Central memory CD8-positive, alpha-beta T cell (primary cell): Measurements from ENCODE around the gene TNRC18.

Experiments used
- ATAC-seq: fragments of 150-1000 bp; cut with Tn5 transposase; replicated peaks from 2 replicates; pipeline ENCODE4 v1.10.0; 2022; ENCODE audit warnings: mild to moderate bottlenecking, moderate FRiP score, moderate number of reproducible peaks; ENCODE audit not compliant: poor library complexity, severe bottlenecking; ENCODE audit errors: extremely low read depth
- DNase-seq, 2 donors: peaks; one replicate each; pipeline ENCODE4 v3.0.0; 2021; ENCODE audit warnings: low spot score in 2 of 2
- H3K27ac Mint-ChIP-seq: one replicate; pipeline ENCODE4 v1.8.0; 2022; ENCODE audit warnings: low read depth, mild to moderate bottlenecking, moderate library complexity, mixed read lengths
- H3K27me3 Mint-ChIP-seq: one replicate; pipeline ENCODE4 v1.8.0; 2022; ENCODE audit warnings: mixed read lengths
- H3K36me3 Mint-ChIP-seq: one replicate; pipeline ENCODE4 v1.8.0; 2022; ENCODE audit warnings: mild to moderate bottlenecking, moderate library complexity, mixed read lengths; ENCODE audit not compliant: insufficient read depth
- H3K4me1 Mint-ChIP-seq: one replicate; pipeline ENCODE4 v1.8.0; 2022; ENCODE audit warnings: mixed read lengths
- H3K4me3 Mint-ChIP-seq: one replicate; pipeline ENCODE4 v1.8.0; 2022; ENCODE audit warnings: mild to moderate bottlenecking, moderate library complexity, mixed read lengths
- H3K9me3 Mint-ChIP-seq: one replicate; pipeline ENCODE4 v1.8.0; 2022; ENCODE audit warnings: mixed read lengths

The TNRC18 gene

DNA sequence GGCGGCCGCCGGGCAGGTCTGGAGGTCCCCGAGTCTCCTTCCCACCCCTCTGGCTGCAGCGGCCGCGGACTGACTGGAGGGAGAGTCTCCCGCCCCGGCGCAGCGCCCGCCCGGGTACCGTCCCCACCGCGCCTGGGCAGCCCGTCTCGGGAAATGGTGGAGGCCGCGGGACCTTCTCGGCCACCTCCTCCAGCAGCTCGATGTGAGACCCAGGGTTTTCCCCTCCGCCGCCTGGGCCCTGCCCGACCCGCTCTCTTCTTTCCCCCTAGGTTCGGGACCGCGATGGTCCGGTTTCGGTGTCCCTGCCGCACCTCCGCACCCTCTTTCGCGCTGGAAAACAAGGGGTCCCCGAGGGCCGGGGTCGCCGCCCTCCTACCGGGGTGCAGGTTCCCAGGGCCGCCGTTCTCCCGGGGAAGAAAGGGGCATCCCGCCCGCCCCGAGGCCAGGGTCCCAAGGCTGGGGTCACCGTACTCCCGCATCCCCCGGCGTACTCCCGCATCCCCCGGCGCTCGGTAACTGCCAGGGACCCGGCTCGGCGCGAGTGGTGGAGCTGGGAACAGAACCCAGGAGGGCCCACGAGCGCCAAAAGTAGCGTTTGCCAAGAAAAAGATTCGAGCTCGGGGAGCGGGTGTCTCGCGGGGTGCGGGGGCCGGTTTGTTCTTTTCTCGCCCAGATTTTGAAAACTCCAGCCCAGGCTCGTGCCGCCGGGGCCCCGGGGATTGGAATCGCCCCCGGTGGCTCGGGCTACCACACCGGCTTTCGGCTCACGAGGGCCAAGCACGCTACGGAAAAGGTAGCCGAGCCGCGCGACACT, 3.4 kb downstream of the TNRC18 start:
- peak overlapping the region; percentile 75 for H3K4me3 Mint-ChIP-seq
- peaks cover 71% of the 10 kb centered on the region for H3K27me3 Mint-ChIP-seq
- no peak overlapping the region for H3K27ac Mint-ChIP-seq
- H3K9me3 Mint-ChIP-seq: no peaks in the 10 kb centered on the region
- DNase-seq (no peak), ATAC-seq (no peak)
- peaks cover 16% of the 10 kb centered on the region for H3K36me3 Mint-ChIP-seq
- peaks cover 43% of the 10 kb centered on the region for H3K4me1 Mint-ChIP-seq

DNA sequence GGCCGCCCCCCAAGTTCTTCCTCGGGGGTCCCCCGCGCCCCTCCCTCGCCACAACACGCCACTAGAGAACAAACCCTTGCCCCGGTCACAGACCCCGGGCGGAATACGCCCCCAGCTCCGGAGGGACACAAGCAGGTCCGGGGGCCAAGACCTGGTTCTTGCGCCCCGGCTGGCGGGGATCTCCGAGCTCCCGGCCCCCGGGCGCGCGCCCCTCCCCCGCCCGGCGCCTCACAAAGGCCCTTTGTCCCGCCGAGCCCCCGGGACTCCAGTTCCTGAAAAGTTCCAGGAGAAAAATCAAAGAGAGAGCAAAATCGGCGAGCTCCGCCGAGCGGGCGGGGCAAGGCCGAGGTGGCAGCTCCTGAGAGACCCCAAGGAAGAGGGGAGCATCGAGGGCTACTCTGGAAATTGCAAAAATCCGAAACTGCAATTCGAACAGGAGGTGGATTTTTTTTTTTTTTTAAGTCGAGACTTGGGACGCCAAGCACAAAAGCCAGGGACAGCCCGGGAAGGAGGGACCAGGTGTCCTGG, 4.0 kb downstream of the TNRC18 start:
- Mint-ChIP-seq H3K9me3 (no peaks in the 10 kb centered on the region), H3K4me1 (peaks cover 38% of the 10 kb centered on the region), H3K27me3 (peaks cover 71% of the 10 kb centered on the region), H3K27ac (no peak overlapping the region), H3K36me3 (peaks cover 14% of the 10 kb centered on the region), H3K4me3 (peak overlapping the region; percentile 75)
- ATAC-seq (no peak), DNase-seq (no peak)

DNA sequence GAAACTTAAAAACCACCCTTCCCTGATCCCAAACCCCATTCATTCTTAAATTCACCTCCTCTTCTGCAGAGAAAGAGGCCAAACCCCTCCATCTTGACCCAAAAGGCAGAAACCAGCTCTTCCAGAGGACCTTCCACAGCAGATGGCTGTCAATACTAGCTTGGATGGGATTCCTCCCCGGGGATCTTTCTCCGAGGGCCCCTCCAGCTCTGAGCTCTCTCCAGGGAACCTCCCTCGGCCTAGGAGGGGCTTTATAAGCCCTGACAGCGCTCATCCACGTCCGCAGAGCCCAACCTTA, 5.4 kb downstream of the TNRC18 start:
- Mint-ChIP-seq H3K9me3 (no peaks in the 10 kb centered on the region), H3K27ac (no peak overlapping the region), H3K27me3 (peaks cover 68% of the 10 kb centered on the region), H3K36me3 (peaks cover 9% of the 10 kb centered on the region), H3K4me1 (peaks cover 36% of the 10 kb centered on the region), H3K4me3 (peak overlapping the region; percentile 75)
- no peak for ATAC-seq
- no peak for DNase-seq

DNA sequence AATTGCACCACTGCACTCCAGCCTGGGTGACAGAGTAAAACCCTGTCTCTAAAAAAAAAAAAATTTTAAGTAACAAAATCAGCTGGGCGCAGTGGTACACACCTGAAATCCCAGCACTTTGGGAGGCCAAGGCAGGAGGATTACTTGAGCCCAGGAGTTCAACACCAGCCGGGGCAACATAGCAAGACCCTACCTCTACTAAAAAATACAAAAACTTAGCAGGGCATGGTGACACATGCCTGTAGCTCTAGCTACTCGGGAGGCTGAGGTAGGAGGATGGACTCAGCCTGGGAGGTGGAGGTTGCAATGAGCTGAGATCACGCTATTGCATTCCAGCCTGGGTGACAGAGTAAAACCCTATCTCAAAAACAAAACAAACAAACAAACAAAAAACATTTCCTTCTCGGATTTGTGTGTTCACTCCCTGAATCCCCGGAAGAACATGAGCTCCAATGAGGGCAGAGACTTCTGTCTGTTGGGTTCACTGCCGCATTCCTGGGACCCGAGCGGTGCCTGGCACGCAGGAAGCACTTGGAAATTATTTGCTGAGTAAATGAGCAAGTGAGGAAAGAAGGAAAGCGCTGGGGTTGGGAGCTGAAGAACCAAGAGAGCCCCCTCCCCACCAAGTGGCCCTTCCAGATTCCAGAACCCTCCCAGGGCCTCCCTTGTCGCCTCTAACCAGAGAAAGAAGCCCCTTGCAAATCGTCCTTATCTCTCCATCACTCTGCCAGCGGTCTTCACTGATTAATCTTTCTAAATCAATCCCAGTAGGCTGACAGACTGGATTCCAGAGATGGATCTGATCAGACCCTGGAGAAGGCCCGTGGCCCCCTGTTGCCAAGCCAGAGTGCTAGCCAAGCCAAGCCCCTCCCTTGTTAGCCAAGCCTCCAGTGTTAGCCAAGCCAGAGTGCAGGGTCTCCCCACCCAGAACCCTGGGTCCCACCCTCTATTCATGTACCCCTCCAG, 6.2 kb downstream of the TNRC18 start:
- Mint-ChIP-seq H3K4me1 (peaks cover 32% of the 10 kb centered on the region), H3K4me3 (no peak overlapping the region), H3K27ac (no peak overlapping the region), H3K9me3 (no peaks in the 10 kb centered on the region), H3K36me3 (peaks cover 9% of the 10 kb centered on the region), H3K27me3 (peaks cover 62% of the 10 kb centered on the region)
- ATAC-seq (no peak), DNase-seq (no peak)

DNA sequence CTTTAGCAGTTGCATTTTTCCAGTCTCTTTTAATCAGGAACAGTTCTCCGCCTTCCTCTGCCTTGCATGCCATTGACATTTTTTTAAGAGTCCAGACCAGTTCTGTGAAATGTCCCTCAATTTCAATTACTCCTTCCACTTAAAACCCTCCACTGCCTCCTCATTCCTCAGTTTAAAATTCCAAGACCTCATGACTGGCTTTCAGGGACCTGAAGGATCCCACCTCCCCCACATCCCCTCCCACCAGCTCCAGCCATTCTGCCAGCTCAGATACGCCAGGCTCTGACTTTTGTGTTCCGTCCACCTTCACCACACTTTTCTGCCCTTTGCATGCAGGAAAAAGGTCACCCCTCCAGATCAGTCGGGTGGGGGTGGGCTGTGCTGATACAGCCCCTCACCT, 8.7 kb downstream of the TNRC18 start:
- no peak for DNase-seq
- Mint-ChIP-seq H3K27ac (no peak overlapping the region), H3K36me3 (peaks cover 8% of the 10 kb centered on the region), H3K9me3 (no peaks in the 10 kb centered on the region), H3K4me1 (peaks cover 25% of the 10 kb centered on the region), H3K27me3 (peaks cover 47% of the 10 kb centered on the region), H3K4me3 (no peak overlapping the region)
- no peak for ATAC-seq

DNA sequence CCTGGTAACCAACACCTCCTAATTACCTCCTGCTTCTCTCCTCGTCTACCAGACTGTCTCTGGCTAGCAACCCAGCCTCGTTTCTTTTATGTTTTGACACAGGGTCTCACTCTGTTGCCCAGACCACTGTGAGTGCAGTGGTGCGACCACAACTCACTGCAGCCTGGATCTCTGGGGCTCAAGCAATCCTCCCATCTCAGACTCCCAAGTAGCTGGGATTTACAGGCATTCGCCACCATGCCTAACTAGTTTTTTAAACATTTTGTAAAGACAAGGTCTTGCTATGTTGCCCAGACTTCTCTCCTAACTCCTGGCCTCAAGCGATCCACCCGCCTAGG, 10.2 kb downstream of the TNRC18 start:
- no peak for ATAC-seq
- H3K4me3 Mint-ChIP-seq: no peak overlapping the region

DNA sequence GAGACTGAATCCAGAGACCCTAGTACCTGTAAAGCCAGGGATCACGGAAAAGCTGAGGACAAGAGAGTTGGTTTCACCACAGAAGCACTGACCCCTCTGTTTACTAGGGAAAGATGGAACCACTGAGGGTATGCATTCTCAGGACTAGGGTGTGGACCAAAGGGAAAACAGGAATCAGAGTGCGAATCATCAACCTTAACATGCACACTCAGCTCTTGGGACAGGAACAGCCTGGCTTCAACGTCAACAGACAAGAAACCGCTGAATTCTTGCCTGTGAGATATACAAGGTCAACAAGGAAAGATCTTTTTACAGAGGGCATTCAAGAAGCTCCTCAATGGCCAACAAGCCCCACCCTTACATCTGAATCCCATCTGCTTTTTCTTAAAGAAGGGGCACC, 14.9 kb downstream of the TNRC18 start:
- ATAC-seq (no peak), DNase-seq (no peak)
- peaks cover 6% of the 10 kb centered on the region for H3K4me1 Mint-ChIP-seq
- no peak overlapping the region for H3K4me3 Mint-ChIP-seq
- H3K9me3 Mint-ChIP-seq: no peaks in the 10 kb centered on the region
- peaks cover 3% of the 10 kb centered on the region for H3K36me3 Mint-ChIP-seq
- no peak overlapping the region for H3K27ac Mint-ChIP-seq
- H3K27me3 Mint-ChIP-seq: peaks cover 21% of the 10 kb centered on the region

More for the DNA sequence above, 10.2 kb downstream of the TNRC18 start:
- Mint-ChIP-seq H3K36me3 (peaks cover 4% of the 10 kb centered on the region), H3K27me3 (peaks cover 42% of the 10 kb centered on the region), H3K9me3 (no peaks in the 10 kb centered on the region), H3K27ac (peak overlapping the region; percentile 13), H3K4me1 (peaks cover 12% of the 10 kb centered on the region)
- no peak for DNase-seq

DNA sequence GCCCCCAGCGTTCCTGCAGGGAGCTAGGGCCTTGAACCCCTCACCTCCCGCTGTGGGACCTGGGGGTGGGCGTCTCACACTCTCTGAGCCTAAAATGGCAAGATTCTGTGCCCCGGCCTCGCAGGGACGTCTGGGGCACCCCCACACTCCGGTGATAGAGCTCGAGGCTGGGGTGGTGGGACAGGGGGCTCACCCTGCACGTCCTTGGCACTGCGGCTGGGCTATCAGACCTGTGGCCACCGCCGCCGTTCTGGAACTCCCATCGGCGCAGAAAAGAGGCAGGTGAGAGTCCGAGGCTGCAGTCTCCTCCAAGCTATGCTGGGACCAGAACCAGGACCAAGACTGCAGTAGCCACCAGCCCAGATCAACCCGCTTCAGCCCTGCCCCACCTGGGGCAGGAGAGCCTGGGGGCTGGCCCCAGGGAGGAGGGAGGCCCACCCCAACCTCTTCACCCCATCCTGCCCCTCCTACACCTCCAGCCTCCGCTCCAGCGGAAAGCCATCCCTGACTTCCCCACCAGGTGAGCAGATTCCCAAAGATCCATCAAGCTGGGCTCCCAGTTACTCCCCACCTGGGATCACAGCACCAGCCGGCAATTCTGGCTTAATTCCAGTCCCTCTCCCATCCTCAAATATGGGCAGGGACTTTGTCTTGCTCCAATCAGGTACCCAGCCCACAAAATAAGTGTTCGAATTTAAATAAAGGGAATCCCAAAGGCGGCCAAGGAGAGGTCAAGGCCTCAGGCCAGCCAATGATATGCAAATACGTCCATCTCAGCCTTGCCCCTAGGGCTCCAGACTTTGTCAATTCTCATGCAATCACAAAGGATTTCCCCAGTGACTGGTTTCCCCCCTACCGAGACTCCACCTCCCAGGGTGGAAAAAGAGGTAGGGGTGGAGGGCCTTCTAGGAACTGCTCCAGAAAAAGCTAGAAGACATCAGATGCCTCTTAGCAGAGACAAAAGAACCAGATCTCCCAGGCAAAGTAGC, 16.4 kb downstream of the TNRC18 start:
- H3K4me3 Mint-ChIP-seq: no peak overlapping the region
- H3K27ac Mint-ChIP-seq: no peak overlapping the region
- peaks cover 5% of the 10 kb centered on the region for H3K36me3 Mint-ChIP-seq
- no peaks in the 10 kb centered on the region for H3K9me3 Mint-ChIP-seq
- DNase-seq (no peak), ATAC-seq (no peak)
- H3K27me3 Mint-ChIP-seq: peaks cover 21% of the 10 kb centered on the region
- H3K4me1 Mint-ChIP-seq: no peaks in the 10 kb centered on the region

DNA sequence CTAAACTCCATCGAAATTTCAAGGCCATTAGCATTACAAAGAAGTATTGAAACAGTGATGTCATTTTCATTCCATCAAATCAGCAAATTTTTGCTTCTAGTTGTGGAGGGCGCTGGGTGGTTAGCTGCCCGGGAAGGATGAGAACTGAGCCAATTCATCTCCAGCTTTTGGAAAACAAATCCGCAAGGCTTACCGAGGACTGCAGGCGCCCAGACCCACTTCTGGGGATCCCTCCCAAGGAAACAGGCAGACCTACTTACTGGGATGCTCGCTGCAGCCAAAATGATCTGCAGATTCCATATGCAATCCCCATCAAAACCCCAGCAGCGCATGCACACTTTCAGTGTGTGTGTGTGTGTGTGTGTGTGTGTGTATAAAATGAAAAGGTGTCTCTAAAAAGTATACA, 19.2 kb downstream of the TNRC18 start:
- Mint-ChIP-seq H3K36me3 (peaks cover 4% of the 10 kb centered on the region), H3K4me3 (no peak overlapping the region)
- no peak for ATAC-seq

DNA sequence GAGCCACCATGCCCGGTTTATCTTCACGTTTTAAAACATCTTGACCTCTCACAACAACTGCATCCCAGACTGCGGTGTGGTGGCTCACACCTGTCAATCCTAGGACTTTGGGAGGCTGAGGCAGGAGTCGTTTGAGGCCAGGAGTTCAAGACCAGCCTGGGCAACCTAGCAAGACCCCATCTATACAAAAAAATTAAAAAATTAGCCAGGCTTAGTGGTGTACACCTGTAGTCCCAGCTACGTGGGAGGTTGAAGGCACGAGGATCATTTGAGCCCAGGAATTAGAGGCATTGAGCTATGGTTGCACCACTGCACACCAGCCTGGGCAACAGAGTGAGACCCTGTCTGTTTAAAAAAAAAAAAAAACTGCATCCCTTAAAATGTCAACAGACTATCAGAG, 20.2 kb downstream of the TNRC18 start:
- Mint-ChIP-seq H3K27ac (no peak overlapping the region), H3K27me3 (peaks cover 12% of the 10 kb centered on the region), H3K9me3 (no peaks in the 10 kb centered on the region), H3K4me3 (no peak overlapping the region), H3K4me1 (no peaks in the 10 kb centered on the region), H3K36me3 (peaks cover 4% of the 10 kb centered on the region)
- DNase-seq (no peak), ATAC-seq (no peak)

More for the DNA sequence above, 19.2 kb downstream of the TNRC18 start:
- Mint-ChIP-seq H3K27ac (no peak overlapping the region), H3K4me1 (no peaks in the 10 kb centered on the region), H3K9me3 (no peaks in the 10 kb centered on the region), H3K27me3 (peaks cover 21% of the 10 kb centered on the region)
- no peak for DNase-seq

DNA sequence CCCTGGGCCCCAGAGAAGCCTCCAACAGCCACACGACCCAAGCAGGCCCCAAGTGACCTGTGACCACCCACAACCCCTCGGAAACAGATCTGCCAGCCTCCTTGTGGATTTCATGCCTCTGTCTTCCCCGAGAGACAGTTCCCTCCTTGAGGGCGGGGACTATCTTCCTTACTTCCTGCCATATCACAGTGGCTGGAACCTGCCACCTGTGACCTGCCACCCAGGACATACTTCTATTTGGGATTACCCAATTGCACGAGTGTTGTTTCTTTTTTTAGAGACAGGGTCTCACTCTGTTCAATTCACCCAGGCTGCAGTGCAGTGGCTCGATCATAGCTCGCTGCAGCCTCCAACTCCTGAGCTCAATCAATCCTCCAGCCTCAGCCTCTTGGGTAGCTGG, 25.9 kb downstream of the TNRC18 start:
- no peaks in the 10 kb centered on the region for H3K27me3 Mint-ChIP-seq
- H3K36me3 Mint-ChIP-seq: peaks cover 19% of the 10 kb centered on the region
- H3K4me3 Mint-ChIP-seq: peak overlapping the region; percentile 79
- H3K27ac Mint-ChIP-seq: peak overlapping the region; percentile 98
- DNase-seq (no peak), ATAC-seq (no peak)
- H3K9me3 Mint-ChIP-seq: no peaks in the 10 kb centered on the region
- peaks cover 21% of the 10 kb centered on the region for H3K4me1 Mint-ChIP-seq
